ENCODE results near the gene PPIA. TPM values are rescaled to one million over a fixed set of nuclear protein-coding genes. Genes with fewer than 3 reads are reported as not detected.
A peak's percentile ranks its signal among the peaks of the same experiment; 100 is the strongest.

The PPIA gene
- polyA plus RNA-seq, 1 donor from 2014 or later, result 2,769 TPM

GRCh38 chr7:44796034-44796503 lies 412 bp upstream of the PPIA start:
- Histone ChIP-seq H3K9me3 (ENCODE audit: low read length) (no peaks in the 10 kb centered on the region), H3K79me2 (replicated peaks; ENCODE audit: insufficient read depth, low read length) (peaks cover 31% of the 10 kb centered on the region), H3K27ac (ENCODE audit: low read length) (peak overlapping the region; percentile 45), H3K4me3 (ENCODE audit: low read length) (peak overlapping the region; percentile 83), H2AFZ (ENCODE audit: low read depth, low read length) (peak overlapping the region; percentile 76), H3K4me2 (ENCODE audit: low read length) (peak overlapping the region; percentile 70), H3F3A (ENCODE audit: insufficient read depth, low read length, poor library complexity, severe bottlenecking) (no peaks in the 10 kb centered on the region), H4K20me1 (ENCODE audit: insufficient read depth) (peaks cover 11% of the 10 kb centered on the region), H3K27me3 (ENCODE audit: insufficient read depth, low read depth, low read length) (no peaks in the 10 kb centered on the region), H3K36me3 (ENCODE audit: insufficient read depth, low read length) (no peaks in the 10 kb centered on the region), H3K9ac (ENCODE audit: low read length) (peak overlapping the region; percentile 95), H3K9me2 (ENCODE audit: insufficient read depth, low read length) (no peaks in the 10 kb centered on the region)
- no peak for TF ChIP-seq EZH2 (IDR thresholded peaks at IDR 0.05; ENCODE audit: borderline replicate concordance, insufficient read depth, low read length, poor library complexity, severe bottlenecking)
- TF ChIP-seq RAD21 (conservative IDR thresholded peaks at IDR 0.05), result peak; percentile 7
- no peak for TF ChIP-seq EP300 (conservative IDR thresholded peaks at IDR 0.05; ENCODE audit: poor library complexity, severe bottlenecking)
- TF ChIP-seq CTCF (IDR thresholded peaks at IDR 0.05; ENCODE audit: poor library complexity, severe bottlenecking), result no peak
- TF ChIP-seq MXI1 (conservative IDR thresholded peaks at IDR 0.05; ENCODE audit: poor library complexity, severe bottlenecking), result no peak

- Histone ChIP-seq H3K4me3 (ENCODE audit: low read length) (peak overlapping the region; percentile 83), H3K9me3 (ENCODE audit: low read length) (no peaks in the 10 kb centered on the region), H3K9me2 (ENCODE audit: insufficient read depth, low read length) (no peaks in the 10 kb centered on the region), H3K4me2 (ENCODE audit: low read length) (peak overlapping the region; percentile 94), H2AFZ (ENCODE audit: low read depth, low read length) (peak overlapping the region; percentile 29), H3K36me3 (ENCODE audit: insufficient read depth, low read length) (peaks cover 5% of the 10 kb centered on the region), H3K27me3 (ENCODE audit: insufficient read depth, low read depth, low read length) (no peaks in the 10 kb centered on the region), H3K79me2 (replicated peaks; ENCODE audit: insufficient read depth, low read length) (peaks cover 31% of the 10 kb centered on the region), H4K20me1 (ENCODE audit: insufficient read depth) (peaks cover 11% of the 10 kb centered on the region), H3K27ac (ENCODE audit: low read length) (peak overlapping the region; percentile 89), H3K9ac (ENCODE audit: low read length) (peak overlapping the region; percentile 95), H3F3A (ENCODE audit: insufficient read depth, low read length, poor library complexity, severe bottlenecking) (no peaks in the 10 kb centered on the region)
- peak; percentile 69 for TF ChIP-seq CTCF (IDR thresholded peaks at IDR 0.05; ENCODE audit: poor library complexity, severe bottlenecking)
- peak; percentile 16 for TF ChIP-seq RAD21 (conservative IDR thresholded peaks at IDR 0.05)
- no peak for TF ChIP-seq MXI1 (conservative IDR thresholded peaks at IDR 0.05; ENCODE audit: poor library complexity, severe bottlenecking)
- peak; percentile 46 for TF ChIP-seq SMC3 (conservative IDR thresholded peaks at IDR 0.05; ENCODE audit: poor library complexity)
- TF ChIP-seq POLR2AphosphoS5 (IDR thresholded peaks at IDR 0.05), result peak; percentile 59
- TF ChIP-seq EZH2 (IDR thresholded peaks at IDR 0.05; ENCODE audit: borderline replicate concordance, insufficient read depth, low read length, poor library complexity, severe bottlenecking), result no peak
Measured at GRCh38 chr7:44797329-44798258, 1.1 kb downstream of the PPIA start.

Data from neural cell (in vitro differentiated cells).